ENCODE results near the gene HEPACAM.

GRCh38 chr11:124923296-124923695 is 12.6 kb downstream of the HEPACAM start:
- TF ChIP-seq POLR2A (IDR thresholded peaks at IDR 0.05; ENCODE audit: low read depth, low read length) (no peak), POU2F2 (IDR thresholded peaks at IDR 0.05; ENCODE audit: low read depth, low read length) (no peak)

All from GM12891 (cell line).